Pancreas (tissue), 10 donors: ENCODE data around the gene ATP9B. TPM values are rescaled to one million over a fixed set of nuclear protein-coding genes. Genes with fewer than 3 reads are reported as not detected.

ENCODE experiments used
- ATAC-seq, 4 donors: fragments of 200-7000 bp; cut with Tn5 transposase; one replicate each; pipeline versions ENCODE4 v1.8.0 to v1.9.1; 2020; ENCODE audit warnings: mild to moderate bottlenecking in 4 of 4, moderate library complexity in 4 of 4
- DNase-seq, 6 donors: peaks; one replicate each; pipeline ENCODE4 v3.0.0-alpha.2; 2020
- FAIRE-seq: peaks from 2 replicates; lab custom pipeline; 2012; peaks lifted over from hg19 to GRCh38; lab: Jason Lieb, UNC
- H3K27ac ChIP-seq, 4 donors: fragments of 200-600 bp; sonication (generic); 1 replicate in 3 of 4; 2 replicates in 1 of 4; pipeline versions ENCODE4 v1.5.0 to v1.8.0; 2020
- H3K27me3 ChIP-seq, 4 donors: fragments of 200-600 bp; one replicate each; pipeline ENCODE4 v1.8.0; 2021
- H3K36me3 ChIP-seq, 3 donors: fragments of 200-600 bp; sonication (generic) in 1 of 3; one replicate each; pipeline versions ENCODE4 v1.5.0 to v1.8.0; 2020 to 2021
- H3K4me1 ChIP-seq, 3 donors: fragments of 200-600 bp; one replicate each; pipeline ENCODE4 v1.8.0; 2021
- H3K4me3 ChIP-seq, 4 donors: fragments of 200-600 bp; sonication (generic) in 2 of 4; one replicate each; pipeline versions ENCODE4 v1.5.0 to v1.8.0; 2020 to 2021
- H3K9me3 ChIP-seq, 4 donors: fragments of 200-600 bp; one replicate each; pipeline ENCODE4 v1.8.0; 2021
- WGBS, 2 donors: extraction: QIAGEN DNeasy Blood & Tissue Kit; methylation state at CpG; one replicate each; pipeline ENCODE4 v1.1.7; 2013; 5-methylcytosine and 5-hydroxymethylcytosine counted together
- intact Hi-C, 3 donors: fragments of 100-400 bp; cut with DNase I; formaldehyde crosslinking; loops; one replicate each; pipeline versions ENCODE4 v1.11.1 to v1.14.2; 2022
- polyA plus RNA-seq, 2 donors: library from polyadenylated mRNA; stranded (reverse); fragments of 200-250 nt; gene quantifications; one replicate each; pipeline ENCODE4 v1.2.3, GENCODE V29; 2013
- total RNA-seq, 6 donors: library from RNA; stranded (reverse); fragmentation: NEBNext Ultra II Directional in 4 of 6; extraction: Animal tissue kit (Norgen Biotek cat#: 25700) in 4 of 6; gene quantifications; one replicate each; pipeline versions ENCODE4 v1.2.1 to v1.2.4, GENCODE V29; 2021 to 2023
- TF ChIP-seq, protein P1 (sequence below), 4 donors: fragments of 200-600 bp; sonication (generic) in 3 of 4; IDR thresholded peaks; one replicate each; pipeline versions ENCODE4 v1.5.0 to v1.8.0; 2021; ENCODE audit warnings: antibody characterized with exemption in 4 of 4
- donor health status: healthy with polysubstance abuse.
- donor health status: DM: no; HTN: no; CAD: no; lungs with moderate emphysema.
- donor health status: DM: no; HTN: no; CAD: no.
- donor health status: control.
- donor health status: control.
- donor health status: Bipolar disorder and iron deficiency.
- donor health status: DM: yes; HTN: yes; CAD: no.
- donor health status: DM: no; HTN: no; CAD: no.
- donor health status: DM: no; HTN: no; CAD: no.
- donor health status: DM: yes; HTN: yes; CAD: no.

ATP9B gene
- total and polyA plus RNA-seq, 8 donors: 10.2 to 19.0 (median 15.5) TPM

DNA sequence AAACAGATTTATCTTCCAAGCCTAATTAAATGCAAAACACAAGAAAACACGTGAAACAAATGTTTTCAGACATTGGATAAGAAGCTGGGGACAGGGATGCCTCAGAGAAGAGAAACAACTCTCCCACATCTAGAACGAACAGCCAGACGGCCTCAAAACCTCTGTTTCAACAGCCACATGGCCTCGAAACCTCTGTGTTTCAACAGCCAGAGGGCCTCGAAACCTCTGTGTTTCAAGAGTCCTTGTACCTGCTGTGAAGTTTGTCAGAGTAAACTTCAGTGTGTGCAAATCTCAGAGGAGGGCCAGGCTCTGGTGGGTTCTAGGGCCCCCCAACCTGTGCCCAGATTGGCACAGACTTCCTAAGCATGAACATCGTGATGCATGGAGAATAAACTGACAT, 283.2 kb downstream of the ATP9B start:
- Histone ChIP-seq H3K36me3 (peaks cover 0 to 9% (median 0%) of the 10 kb centered on the region in 3 donors), H3K27ac (no peak overlapping the region), H3K9me3 (no peaks in the 10 kb centered on the region), H3K4me1 (no peaks in the 10 kb centered on the region), H3K27me3 (no peaks in the 10 kb centered on the region), H3K4me3 (no peak overlapping the region)
- ATAC-seq (no peak), FAIRE-seq (no peak), DNase-seq (no peak)
- TF ChIP-seq, protein P1, sequence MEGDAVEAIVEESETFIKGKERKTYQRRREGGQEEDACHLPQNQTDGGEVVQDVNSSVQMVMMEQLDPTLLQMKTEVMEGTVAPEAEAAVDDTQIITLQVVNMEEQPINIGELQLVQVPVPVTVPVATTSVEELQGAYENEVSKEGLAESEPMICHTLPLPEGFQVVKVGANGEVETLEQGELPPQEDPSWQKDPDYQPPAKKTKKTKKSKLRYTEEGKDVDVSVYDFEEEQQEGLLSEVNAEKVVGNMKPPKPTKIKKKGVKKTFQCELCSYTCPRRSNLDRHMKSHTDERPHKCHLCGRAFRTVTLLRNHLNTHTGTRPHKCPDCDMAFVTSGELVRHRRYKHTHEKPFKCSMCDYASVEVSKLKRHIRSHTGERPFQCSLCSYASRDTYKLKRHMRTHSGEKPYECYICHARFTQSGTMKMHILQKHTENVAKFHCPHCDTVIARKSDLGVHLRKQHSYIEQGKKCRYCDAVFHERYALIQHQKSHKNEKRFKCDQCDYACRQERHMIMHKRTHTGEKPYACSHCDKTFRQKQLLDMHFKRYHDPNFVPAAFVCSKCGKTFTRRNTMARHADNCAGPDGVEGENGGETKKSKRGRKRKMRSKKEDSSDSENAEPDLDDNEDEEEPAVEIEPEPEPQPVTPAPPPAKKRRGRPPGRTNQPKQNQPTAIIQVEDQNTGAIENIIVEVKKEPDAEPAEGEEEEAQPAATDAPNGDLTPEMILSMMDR (IDR thresholded peaks at IDR 0.05): no peak
- intact Hi-C loops: no loop called here
- whole genome bisulfite sequencing, 2 donors: 69 to 78% methylated on average over 6 of the region's 6 CpGs

GRCh38 chr18:79353267-79353666, 284.1 kb downstream of the ATP9B start:
- H3K4me1 ChIP-seq: no peaks in the 10 kb centered on the region
- H3K36me3 ChIP-seq: peaks cover 0 to 7% (median 0%) of the 10 kb centered on the region in 3 donors
- TF ChIP-seq, protein P1 (IDR thresholded peaks at IDR 0.05): no peak
- intact Hi-C loops: no loop called here
- FAIRE-seq (no peak), DNase-seq (no peak), ATAC-seq (no peak)
- 89 to 90% methylated on average over 17 of the region's 17 CpGs for WGBS, 2 donors
- no peaks in the 10 kb centered on the region for H3K9me3 ChIP-seq
- H3K27me3 ChIP-seq: no peaks in the 10 kb centered on the region
- no peak overlapping the region for H3K27ac ChIP-seq
- no peak overlapping the region for H3K4me3 ChIP-seq

- Histone ChIP-seq H3K9me3 (no peaks in the 10 kb centered on the region), H3K4me1 (no peaks in the 10 kb centered on the region), H3K4me3 (no peak overlapping the region), H3K36me3 (peaks cover 0 to 12% (median 0%) of the 10 kb centered on the region in 3 donors), H3K27me3 (no peaks in the 10 kb centered on the region), H3K27ac (no peak overlapping the region)
- FAIRE-seq (no peak), DNase-seq (no peak), ATAC-seq (no peak)
- intact Hi-C loops: no loop called here
- TF ChIP-seq, protein P1 (IDR thresholded peaks at IDR 0.05): no peak
- 83 to 95% methylated on average over 8 of the region's 8 CpGs for WGBS, 2 donors
These were observed 285.2 kb downstream of the ATP9B start for GRCh38 chr18:79354350-79354749.

DNA sequence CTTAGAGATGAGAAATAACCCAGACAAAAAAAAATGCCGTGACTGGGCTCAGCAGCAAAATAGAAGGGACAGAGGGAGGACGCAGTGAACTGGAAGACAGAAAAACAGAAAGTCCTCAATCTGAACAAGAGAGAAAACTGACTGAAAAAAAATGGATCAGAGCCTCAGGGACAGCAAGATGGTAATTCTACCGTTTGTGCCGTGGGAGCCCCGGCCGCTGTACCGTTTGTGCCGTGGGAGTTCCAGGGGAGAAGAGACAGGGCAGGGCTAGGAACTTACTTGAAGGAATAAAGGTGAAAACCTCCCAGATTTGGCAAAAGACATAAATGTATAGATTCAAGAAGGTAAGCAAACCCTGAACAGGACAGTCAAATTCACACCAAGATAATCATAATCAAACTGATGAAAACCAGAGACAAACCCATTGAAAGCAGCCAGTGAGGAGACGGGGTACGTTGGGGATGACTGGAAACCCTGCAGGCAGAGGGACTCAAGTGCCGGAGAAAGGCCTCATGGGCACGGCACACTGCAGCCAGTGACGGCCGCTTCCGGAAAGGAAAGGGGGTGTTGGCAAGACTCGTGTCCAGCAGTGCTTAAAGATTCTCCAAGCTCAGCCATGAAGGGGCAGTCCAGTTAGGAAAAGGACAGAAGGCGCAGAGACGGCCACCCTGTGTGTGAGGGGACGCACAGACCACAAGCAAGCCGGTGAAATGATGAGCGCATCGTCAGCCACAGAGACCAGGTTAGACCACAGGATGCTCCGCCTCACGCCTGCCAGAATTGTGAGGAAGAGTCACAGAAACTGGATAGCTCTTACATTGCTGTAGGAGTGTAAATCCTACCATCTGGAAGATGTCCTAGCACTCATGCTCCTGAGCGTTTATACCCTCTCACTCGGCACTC, 286.5 kb downstream of the ATP9B start:
- no peak overlapping the region for H3K4me3 ChIP-seq
- TF ChIP-seq, protein P1 (IDR thresholded peaks at IDR 0.05): no peak
- H3K4me1 ChIP-seq: no peaks in the 10 kb centered on the region
- H3K27me3 ChIP-seq: no peaks in the 10 kb centered on the region
- H3K27ac ChIP-seq: no peak overlapping the region
- H3K9me3 ChIP-seq: no peaks in the 10 kb centered on the region
- ATAC-seq: no peak
- FAIRE-seq: no peak
- peaks cover 0 to 7% (median 0%) of the 10 kb centered on the region in 3 donors for H3K36me3 ChIP-seq
- 91 to 92% methylated on average over 26 of the region's 26 CpGs for WGBS, 2 donors
- DNase-seq: no peak
- intact Hi-C loops: no loop called here

- H3K27me3 ChIP-seq: no peaks in the 10 kb centered on the region
- peaks cover 0 to 14% (median 0%) of the 10 kb centered on the region in 3 donors for H3K36me3 ChIP-seq
- no peaks in the 10 kb centered on the region for H3K9me3 ChIP-seq
- DNase-seq (no peak), FAIRE-seq (no peak), ATAC-seq (no peak)
- 89 to 94% methylated on average over 5 of the region's 5 CpGs for WGBS, 2 donors
- H3K4me3 ChIP-seq: no peak overlapping the region
- H3K27ac ChIP-seq: no peak overlapping the region
- H3K4me1 ChIP-seq: no peaks in the 10 kb centered on the region
- TF ChIP-seq, protein P1 (IDR thresholded peaks at IDR 0.05): no peak
- intact Hi-C loops: no loop called here
These were observed 287.2 kb downstream of the ATP9B start for GRCh38 chr18:79356435-79356834.
